HepG2 (cell line): Measurements from ENCODE around the gene UNG. TPM values are rescaled to one million over a fixed set of nuclear protein-coding genes. Genes with fewer than 3 reads are reported as not detected.
A peak's percentile ranks its signal among the peaks of the same experiment; 100 is the strongest.

Source experiments
- EZH2 ChIP-seq: conservative IDR thresholded peaks from 2 replicates; pipeline ENCODE4 v1.6.1; 2012; ENCODE audit warnings: mild to moderate bottlenecking, low read depth, low read length, moderate library complexity
- HNF1A ChIP-seq, 2 experiments: sonication (generic) in 1 of 2; formaldehyde crosslinking in 1 of 2; IDR thresholded peaks; 2 replicates each; pipeline versions ENCODE4 v1.4.0 to v1.6.1; 2016 to 2020; ENCODE audit warnings: borderline replicate concordance in 1 of 2, low read depth in 1 of 2, mild to moderate bottlenecking in 1 of 2, missing genetic modification reagents in 1 of 2
- MED8 ChIP-seq: sonication (generic); formaldehyde crosslinking; IDR thresholded peaks from 2 replicates; pipeline ENCODE4 v1.8.1; 2023; ENCODE audit warnings: mild to moderate bottlenecking, missing genetic modification reagents; ENCODE audit not compliant: insufficient replicate concordance
- MYPOP ChIP-seq: sonication (generic); formaldehyde crosslinking; IDR thresholded peaks from 2 replicates; pipeline ENCODE4 v1.8.1; 2023; ENCODE audit warnings: mild to moderate bottlenecking, moderate library complexity, missing genetic modification reagents
- SP5 ChIP-seq: IDR thresholded peaks from 2 replicates; pipeline ENCODE4 v1.6.1; 2016; ENCODE audit warnings: low read depth, borderline replicate concordance
- TEAD3 ChIP-seq: optimal IDR thresholded peaks from 2 replicates; pipeline ENCODE3; 2016; ENCODE audit warnings: borderline replicate concordance
- ZMYM2 ChIP-seq: sonication (generic); formaldehyde crosslinking; IDR thresholded peaks from 2 replicates; pipeline ENCODE4 v1.8.0; 2022; ENCODE audit warnings: mild to moderate bottlenecking, missing genetic modification reagents
- ZNF318 ChIP-seq: sonication (generic); formaldehyde crosslinking; IDR thresholded peaks from 2 replicates; pipeline ENCODE4 v1.4.0; 2020; ENCODE audit warnings: mild to moderate bottlenecking, missing genetic modification reagents
- ZNF780A ChIP-seq: sonication (generic); formaldehyde crosslinking; IDR thresholded peaks from 2 replicates; pipeline ENCODE4 v1.8.0; 2022; ENCODE audit warnings: mild to moderate bottlenecking, missing genetic modification reagents, moderate library complexity
- polyA plus RNA-seq, 8 experiments: library from polyadenylated mRNA; depleted of rRNA in 3 of 8; stranded (reverse) in 7 of 8; unstranded in 1 of 8; fragments of >200 nt; fragmentation: Illumina TruSeq in 4 of 8; extraction: Trizol in 4 of 8; gene quantifications; 2 replicates each; pipeline versions ENCODE4 v1.2.1 to v1.2.3, GENCODE V29; 2011 to 2016; ENCODE audit warnings: low read depth in 4 of 8, missing spikeins in 1 of 8, mixed read lengths in 1 of 8; ENCODE audit not compliant: insufficient read depth in 1 of 8
- total RNA-seq, 5 experiments: library from RNA; depleted of rRNA; stranded (reverse); fragments of >200 nt; fragmentation: Illumina TruSeq; extraction: Trizol; gene quantifications; 2 replicates each; pipeline ENCODE4 v1.2.3, GENCODE V29; 2016; ENCODE audit warnings: low read depth in 1 of 5
- TF ChIP-seq, protein P1 (sequence below): sonication (generic); formaldehyde crosslinking; IDR thresholded peaks from 2 replicates; pipeline ENCODE4 v1.5.0; 2020; ENCODE audit warnings: mild to moderate bottlenecking, missing genetic modification reagents

Gene UNG
- total and polyA plus RNA-seq, 2 of the 13 experiments (the other 11 are each of a cell fraction or from before 2014, with no cell fraction given), result 23.3 to 114 TPM

- TF ChIP-seq HNF1A (IDR thresholded peaks at IDR 0.05; ENCODE audit: low read depth) (peak; percentile 37; the same call in 1 of the 2 replicates), HNF1A (CRISPR knock-in tag; IDR thresholded peaks at IDR 0.05; ENCODE audit: borderline replicate concordance) (peak; percentile 55), SP5 (CRISPR knock-in tag) (peak; percentile 75; the same call in 1 of the 2 replicates), ZNF780A (CRISPR knock-in tag) (no peak), MYPOP (CRISPR knock-in tag) (peak; percentile 63; the same call in 1 of the 2 replicates), ZNF318 (CRISPR knock-in tag) (0 out of 2 replicates have a peak, but pooled peaks have one; percentile 47), ZMYM2 (CRISPR knock-in tag) (no peak), EZH2 (no peak), MED8 (CRISPR knock-in tag) (no peak), TEAD3 (peak; percentile 49)
- TF ChIP-seq, protein P1, sequence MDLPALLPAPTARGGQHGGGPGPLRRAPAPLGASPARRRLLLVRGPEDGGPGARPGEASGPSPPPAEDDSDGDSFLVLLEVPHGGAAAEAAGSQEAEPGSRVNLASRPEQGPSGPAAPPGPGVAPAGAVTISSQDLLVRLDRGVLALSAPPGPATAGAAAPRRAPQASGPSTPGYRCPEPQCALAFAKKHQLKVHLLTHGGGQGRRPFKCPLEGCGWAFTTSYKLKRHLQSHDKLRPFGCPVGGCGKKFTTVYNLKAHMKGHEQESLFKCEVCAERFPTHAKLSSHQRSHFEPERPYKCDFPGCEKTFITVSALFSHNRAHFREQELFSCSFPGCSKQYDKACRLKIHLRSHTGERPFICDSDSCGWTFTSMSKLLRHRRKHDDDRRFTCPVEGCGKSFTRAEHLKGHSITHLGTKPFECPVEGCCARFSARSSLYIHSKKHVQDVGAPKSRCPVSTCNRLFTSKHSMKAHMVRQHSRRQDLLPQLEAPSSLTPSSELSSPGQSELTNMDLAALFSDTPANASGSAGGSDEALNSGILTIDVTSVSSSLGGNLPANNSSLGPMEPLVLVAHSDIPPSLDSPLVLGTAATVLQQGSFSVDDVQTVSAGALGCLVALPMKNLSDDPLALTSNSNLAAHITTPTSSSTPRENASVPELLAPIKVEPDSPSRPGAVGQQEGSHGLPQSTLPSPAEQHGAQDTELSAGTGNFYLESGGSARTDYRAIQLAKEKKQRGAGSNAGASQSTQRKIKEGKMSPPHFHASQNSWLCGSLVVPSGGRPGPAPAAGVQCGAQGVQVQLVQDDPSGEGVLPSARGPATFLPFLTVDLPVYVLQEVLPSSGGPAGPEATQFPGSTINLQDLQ (CRISPR knock-in tag), result peak; percentile 68; the same call in 1 of the 2 replicates
Observed at GRCh38 chr12:109052414-109053323, 44.7 kb upstream of the UNG start, which contains the start of gene USP30 (continued).
